Epithelial cell of proximal tubule (primary cell): Measurements from ENCODE around the gene LMLN. TPM values are rescaled to one million over a fixed set of nuclear protein-coding genes. Genes with fewer than 3 reads are reported as not detected.

ENCODE experiments used
- DNase-seq: peaks from one replicate; pipeline ENCODE4 v3.0.0-alpha.2; 2011; ENCODE audit warnings: low read depth
- H3K4me3 ChIP-seq: 2 replicates; pipeline ENCODE4 v1.5.1; 2011; ENCODE audit warnings: low read depth, mild to moderate bottlenecking, low read length
- total RNA-seq: library from RNA; depleted of rRNA; stranded (reverse); fragments of >200 nt; gene quantifications from 2 replicates; pipeline ENCODE4 v1.2.3, GENCODE V29; 2015
- TF ChIP-seq, protein P1 (sequence below): conservative IDR thresholded peaks from 2 replicates; pipeline ENCODE4 v1.5.1; 2012; ENCODE audit warnings: low read depth, mild to moderate bottlenecking, low read length

The LMLN gene
- total RNA-seq, 1 donor from 2014 or later, result 2.0 TPM

DNA sequence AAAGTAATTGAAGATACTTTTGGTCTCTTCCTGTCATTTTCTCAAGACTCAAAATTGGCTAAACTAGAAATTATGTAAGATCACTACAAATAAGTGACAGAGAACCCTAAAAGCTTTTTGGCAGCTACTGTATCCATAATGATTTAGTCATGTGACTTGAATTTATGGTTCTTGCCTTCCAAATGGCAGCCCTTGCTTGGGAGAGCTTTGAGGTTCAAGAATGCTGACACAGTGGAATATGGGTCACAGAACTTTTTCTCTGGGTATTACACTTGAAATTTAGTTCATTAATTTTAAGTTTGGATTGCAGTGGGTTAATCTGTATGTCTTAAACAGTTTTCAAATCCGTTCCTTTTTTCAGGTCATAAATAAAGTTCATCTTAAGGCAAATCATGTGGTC lies 14.0 kb downstream of the LMLN start:
- H3K4me3 ChIP-seq, result no peak overlapping the region
- TF ChIP-seq, protein P1, sequence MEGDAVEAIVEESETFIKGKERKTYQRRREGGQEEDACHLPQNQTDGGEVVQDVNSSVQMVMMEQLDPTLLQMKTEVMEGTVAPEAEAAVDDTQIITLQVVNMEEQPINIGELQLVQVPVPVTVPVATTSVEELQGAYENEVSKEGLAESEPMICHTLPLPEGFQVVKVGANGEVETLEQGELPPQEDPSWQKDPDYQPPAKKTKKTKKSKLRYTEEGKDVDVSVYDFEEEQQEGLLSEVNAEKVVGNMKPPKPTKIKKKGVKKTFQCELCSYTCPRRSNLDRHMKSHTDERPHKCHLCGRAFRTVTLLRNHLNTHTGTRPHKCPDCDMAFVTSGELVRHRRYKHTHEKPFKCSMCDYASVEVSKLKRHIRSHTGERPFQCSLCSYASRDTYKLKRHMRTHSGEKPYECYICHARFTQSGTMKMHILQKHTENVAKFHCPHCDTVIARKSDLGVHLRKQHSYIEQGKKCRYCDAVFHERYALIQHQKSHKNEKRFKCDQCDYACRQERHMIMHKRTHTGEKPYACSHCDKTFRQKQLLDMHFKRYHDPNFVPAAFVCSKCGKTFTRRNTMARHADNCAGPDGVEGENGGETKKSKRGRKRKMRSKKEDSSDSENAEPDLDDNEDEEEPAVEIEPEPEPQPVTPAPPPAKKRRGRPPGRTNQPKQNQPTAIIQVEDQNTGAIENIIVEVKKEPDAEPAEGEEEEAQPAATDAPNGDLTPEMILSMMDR, result no peak
- no peak for DNase-seq

DNA sequence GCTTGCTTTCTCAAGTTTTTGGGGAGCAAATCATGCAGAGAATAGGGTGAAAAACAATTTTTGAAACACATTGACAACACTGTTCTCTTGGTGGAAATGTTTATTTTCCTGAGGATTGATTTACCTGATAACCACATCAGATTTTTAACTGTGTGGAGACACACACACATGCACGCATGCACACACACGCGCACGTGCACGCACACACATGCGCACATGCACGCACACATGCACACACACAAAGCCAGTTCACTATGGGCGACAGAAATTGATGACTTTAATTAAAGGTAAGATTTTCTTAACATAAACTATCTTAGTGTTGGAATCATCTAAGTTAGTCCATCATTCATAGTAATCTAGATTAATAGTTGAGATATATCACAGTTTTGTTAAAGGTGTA lies 15.3 kb downstream of the LMLN start:
- no peak for DNase-seq
- TF ChIP-seq, protein P1, result no peak
- H3K4me3 ChIP-seq, result no peak overlapping the region

DNA sequence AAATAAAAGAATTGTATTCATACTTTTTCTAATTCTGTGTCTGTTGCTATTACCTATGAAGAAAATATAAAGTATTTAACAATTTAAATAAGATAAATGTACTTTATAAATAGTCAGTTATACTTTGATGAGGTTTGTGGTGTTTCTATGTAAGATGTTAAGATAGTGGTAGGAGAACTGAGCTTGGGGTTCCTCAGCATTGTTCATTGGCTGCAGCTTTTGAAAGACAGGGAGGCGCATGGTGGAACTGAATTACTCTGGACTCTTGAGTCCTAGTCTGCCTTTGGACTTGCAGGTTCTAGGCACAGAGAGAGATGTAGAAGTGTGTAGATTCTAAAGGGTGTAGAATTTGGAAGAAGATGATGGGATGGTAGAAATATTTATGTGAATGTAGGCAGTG lies 23.1 kb downstream of the LMLN start:
- H3K4me3 ChIP-seq, result no peak overlapping the region
- no peak for DNase-seq
- TF ChIP-seq, protein P1, result no peak

DNA sequence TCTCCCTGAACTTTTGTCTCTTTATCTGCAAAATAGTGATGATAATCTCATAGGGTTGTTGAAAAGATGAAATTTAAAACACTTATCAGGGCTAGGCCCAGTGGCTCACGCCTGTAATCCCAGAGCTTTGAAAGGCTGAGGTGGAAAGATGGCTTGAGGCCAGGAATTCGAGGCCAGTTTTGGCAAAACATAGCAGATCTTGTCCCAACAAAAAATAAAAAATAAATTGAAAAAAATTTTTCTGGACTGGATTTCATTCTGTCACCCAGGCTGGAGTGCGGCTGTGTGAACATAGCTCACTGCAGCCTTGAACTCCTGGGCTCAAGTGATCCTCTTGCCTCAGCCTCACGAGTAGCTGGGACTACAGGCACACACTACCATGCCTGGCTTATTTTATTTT lies 29.6 kb downstream of the LMLN start:
- TF ChIP-seq, protein P1, result no peak
- no peak for DNase-seq
- H3K4me3 ChIP-seq, result no peak overlapping the region

DNA sequence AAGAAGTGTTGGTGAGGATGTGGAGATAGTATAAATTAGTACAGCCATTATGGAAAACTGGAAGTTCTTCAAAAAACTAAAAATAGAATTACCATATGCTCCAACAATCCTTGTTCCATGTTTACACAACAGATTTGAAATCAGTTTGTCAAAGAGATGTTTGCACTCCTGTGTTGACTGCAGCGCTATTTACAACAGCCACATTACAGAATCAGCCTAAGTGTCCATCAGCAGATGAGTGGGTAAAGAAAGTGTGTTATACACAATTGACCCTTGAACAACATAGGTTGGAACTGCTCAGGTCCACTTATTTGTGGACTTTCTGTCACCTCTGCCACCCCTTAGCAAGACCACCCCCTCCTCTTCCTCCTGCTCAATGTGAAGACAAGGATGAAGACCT lies 34.7 kb downstream of the LMLN start:
- no peak overlapping the region for H3K4me3 ChIP-seq
- TF ChIP-seq, protein P1, result no peak
- no peak for DNase-seq

DNA sequence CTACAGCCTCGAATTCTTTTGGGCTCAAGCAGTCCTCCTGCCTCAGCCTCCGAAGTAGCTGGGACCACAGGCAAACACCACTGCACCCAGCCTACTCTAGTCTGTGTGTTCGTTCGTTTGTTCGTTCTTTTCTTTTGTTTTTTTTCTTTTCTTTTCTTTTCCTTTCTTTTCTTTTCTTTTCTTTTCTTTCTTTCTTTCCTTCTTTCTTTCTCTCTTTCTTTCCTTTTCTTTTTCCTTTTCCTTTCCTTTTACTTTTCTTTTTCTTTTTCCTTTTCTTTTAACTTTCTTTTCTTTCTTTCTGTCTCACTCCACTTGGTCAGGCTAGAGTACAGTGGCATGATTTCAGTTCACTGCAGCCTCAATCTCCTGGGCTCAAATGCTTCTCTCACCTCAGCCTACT lies 36.8 kb downstream of the LMLN start:
- TF ChIP-seq, protein P1, result no peak
- H3K4me3 ChIP-seq, result no peak overlapping the region
- DNase-seq, result no peak

DNA sequence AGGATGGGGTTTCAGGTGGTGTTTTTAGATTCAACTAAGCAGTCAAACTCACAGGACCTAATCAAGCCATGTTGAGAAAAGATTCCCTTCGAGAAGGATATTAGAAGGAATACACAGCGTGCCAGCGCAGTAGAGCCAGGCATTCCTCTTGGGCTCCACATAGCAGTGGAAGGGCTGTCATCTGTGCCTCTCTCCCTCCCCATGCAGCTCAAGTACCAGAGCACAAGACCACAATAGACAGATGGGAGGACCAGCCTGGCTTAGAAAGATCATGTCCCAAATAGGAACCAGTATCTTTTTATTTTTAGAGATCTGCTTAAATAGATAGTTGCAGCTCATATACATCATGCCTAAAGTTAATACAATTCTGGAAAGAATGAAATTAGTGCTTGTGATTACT lies 37.9 kb downstream of the LMLN start:
- DNase-seq, result no peak
- H3K4me3 ChIP-seq, result no peak overlapping the region
- TF ChIP-seq, protein P1, result no peak
